ENCODE results near the gene RNF123.

DNA sequence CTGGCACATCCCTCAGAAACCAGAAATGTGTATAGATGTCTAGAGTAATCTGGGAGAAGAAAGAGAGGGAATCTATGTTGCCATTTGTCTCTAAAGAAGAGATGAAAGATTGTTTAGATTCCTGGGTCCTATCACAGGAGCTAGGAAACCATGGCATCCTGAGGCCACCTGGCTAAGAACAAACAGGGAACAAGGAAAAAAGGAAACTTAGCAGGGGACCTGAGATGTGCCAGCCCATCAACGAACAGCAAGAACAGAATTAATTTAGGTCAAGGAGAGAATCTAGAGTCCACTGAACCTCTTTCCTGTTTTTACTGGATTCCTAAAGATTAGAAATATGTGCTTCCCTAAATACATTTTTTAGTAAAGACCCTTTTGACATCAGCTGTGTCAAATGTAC is 66.7 kb downstream of the RNF123 start:
- no peak for TF ChIP-seq YY1 (IDR thresholded peaks at IDR 0.05; ENCODE audit: insufficient read depth, insufficient read length)
- TF ChIP-seq ZNF274 (IDR thresholded peaks at IDR 0.05; ENCODE audit: low read depth, low read length), result no peak
